ENCODE measurements around the gene FAM210B. TPM values are rescaled to one million over a fixed set of nuclear protein-coding genes. Genes with fewer than 3 reads are reported as not detected.
"Not testable (repeated sequence)": the region's sequence is repeated elsewhere in the genome, so short reads cannot be mapped to it uniquely, and the experiment has no call there.

The FAM210B gene
- total and polyA plus RNA-seq, 9 donors = 61.5 to 148 (median 120) TPM

DNA sequence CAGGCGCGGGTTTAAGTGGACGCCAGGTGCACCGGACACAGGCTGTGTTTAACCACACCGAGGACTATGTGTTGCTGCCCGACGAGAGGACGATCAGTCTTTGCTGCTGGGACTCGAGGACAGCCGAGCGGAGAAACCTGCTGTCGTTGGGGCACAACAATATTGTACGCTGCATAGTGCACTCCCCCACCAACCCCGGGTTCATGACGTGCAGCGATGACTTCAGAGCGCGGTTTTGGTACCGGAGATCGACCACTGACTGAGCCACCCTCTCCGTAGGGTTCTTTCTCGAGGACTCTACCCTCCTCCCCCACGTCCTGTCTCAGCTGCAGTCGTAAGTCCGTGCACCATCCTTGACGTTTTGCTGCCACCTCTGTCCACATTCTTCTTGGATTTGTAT, 44.7 kb downstream of the FAM210B start:
- no peaks in the 10 kb centered on the region for H3K4me1 ChIP-seq (ENCODE audit: insufficient read depth)
- H3K27ac ChIP-seq = no peak overlapping the region
- H3K27me3 ChIP-seq = no peaks in the 10 kb centered on the region
- no peak overlapping the region for H3K4me3 ChIP-seq
- no peak for TF ChIP-seq EP300 (IDR thresholded peaks at IDR 0.05)
- intact Hi-C loops (cut with DNase I) = no loop called here
- H3K9me3 ChIP-seq = no peaks in the 10 kb centered on the region
- no peaks in the 10 kb centered on the region for H3K36me3 ChIP-seq
- DNase-seq = no peak
- 83 to 90% (median 88%) methylated on average over 26 of the region's 26 CpGs for WGBS, 3 donors

- H3K4me1 ChIP-seq (ENCODE audit: insufficient read depth); H3K9me3 ChIP-seq; intact Hi-C loops (cut with DNase I); H3K27ac ChIP-seq; H3K4me3 ChIP-seq; DNase-seq; H3K27me3 ChIP-seq; H3K36me3 ChIP-seq: not testable (repeated sequence)
- WGBS, 3 donors = 92 to 97% (median 95%) methylated on average over 12 of the region's 12 CpGs
Observed at GRCh38 chr20:56405356-56405755, 46.6 kb downstream of the FAM210B start.

GRCh38 chr20:56406910-56407309, 48.1 kb downstream of the FAM210B start:
- no peak for DNase-seq
- Histone ChIP-seq H3K27ac (no peak overlapping the region), H3K9me3 (no peaks in the 10 kb centered on the region), H3K4me3 (no peak overlapping the region), H3K27me3 (no peaks in the 10 kb centered on the region), H3K36me3 (no peaks in the 10 kb centered on the region), H3K4me1 (ENCODE audit: insufficient read depth) (peaks cover 16% of the 10 kb centered on the region)
- intact Hi-C loops (cut with DNase I) = no loop called here
- 83 to 91% (median 89%) methylated on average over 3 of the region's 3 CpGs for WGBS, 3 donors
- TF ChIP-seq EP300 (IDR thresholded peaks at IDR 0.05) (no peak), POLR2A (IDR thresholded peaks at IDR 0.05) (no peak)
- TF ChIP-seq, protein P1, sequence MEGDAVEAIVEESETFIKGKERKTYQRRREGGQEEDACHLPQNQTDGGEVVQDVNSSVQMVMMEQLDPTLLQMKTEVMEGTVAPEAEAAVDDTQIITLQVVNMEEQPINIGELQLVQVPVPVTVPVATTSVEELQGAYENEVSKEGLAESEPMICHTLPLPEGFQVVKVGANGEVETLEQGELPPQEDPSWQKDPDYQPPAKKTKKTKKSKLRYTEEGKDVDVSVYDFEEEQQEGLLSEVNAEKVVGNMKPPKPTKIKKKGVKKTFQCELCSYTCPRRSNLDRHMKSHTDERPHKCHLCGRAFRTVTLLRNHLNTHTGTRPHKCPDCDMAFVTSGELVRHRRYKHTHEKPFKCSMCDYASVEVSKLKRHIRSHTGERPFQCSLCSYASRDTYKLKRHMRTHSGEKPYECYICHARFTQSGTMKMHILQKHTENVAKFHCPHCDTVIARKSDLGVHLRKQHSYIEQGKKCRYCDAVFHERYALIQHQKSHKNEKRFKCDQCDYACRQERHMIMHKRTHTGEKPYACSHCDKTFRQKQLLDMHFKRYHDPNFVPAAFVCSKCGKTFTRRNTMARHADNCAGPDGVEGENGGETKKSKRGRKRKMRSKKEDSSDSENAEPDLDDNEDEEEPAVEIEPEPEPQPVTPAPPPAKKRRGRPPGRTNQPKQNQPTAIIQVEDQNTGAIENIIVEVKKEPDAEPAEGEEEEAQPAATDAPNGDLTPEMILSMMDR (IDR thresholded peaks at IDR 0.05) = no peak

GRCh38 chr20:56409521-56409920, 50.7 kb downstream of the FAM210B start:
- Histone ChIP-seq H3K4me3 (no peak overlapping the region), H3K27ac (peak overlapping the region; percentile 23 to 67), H3K27me3 (no peaks in the 10 kb centered on the region), H3K4me1 (ENCODE audit: insufficient read depth) (peaks cover 20% of the 10 kb centered on the region), H3K9me3 (no peaks in the 10 kb centered on the region), H3K36me3 (no peaks in the 10 kb centered on the region)
- intact Hi-C loops (cut with DNase I) = no loop called here
- TF ChIP-seq POLR2A (IDR thresholded peaks at IDR 0.05) (no peak), EP300 (IDR thresholded peaks at IDR 0.05) (peak; percentile 51)
- TF ChIP-seq, protein P1 (IDR thresholded peaks at IDR 0.05) = no peak
- DNase-seq = peak in 1 of 5 donors; percentile 61
- 26 to 32% (median 30%) methylated on average over 5 of the region's 5 CpGs for WGBS, 3 donors

GRCh38 chr20:56409956-56410355, 51.2 kb downstream of the FAM210B start:
- no peak overlapping the region for H3K4me3 ChIP-seq
- H3K27ac ChIP-seq = peak overlapping the region in 1 of 2 donors; percentile 67
- H3K4me1 ChIP-seq (ENCODE audit: insufficient read depth) = peaks cover 20% of the 10 kb centered on the region
- 6 to 35% (median 7%) methylated on average over 1 of the region's 1 CpG for WGBS, 3 donors
- intact Hi-C loops (cut with DNase I) = no loop called here
- H3K9me3 ChIP-seq = no peaks in the 10 kb centered on the region
- H3K36me3 ChIP-seq = no peaks in the 10 kb centered on the region
- peak in 2 of 5 donors; percentile 28 to 57 for DNase-seq
- TF ChIP-seq, protein P1 (IDR thresholded peaks at IDR 0.05) = no peak
- no peaks in the 10 kb centered on the region for H3K27me3 ChIP-seq

- H3K27me3 ChIP-seq; H3K9me3 ChIP-seq; H3K36me3 ChIP-seq; DNase-seq; H3K4me3 ChIP-seq; intact Hi-C loops (cut with DNase I): not testable (repeated sequence)
- WGBS, 3 donors = 85 to 91% (median 88%) methylated on average over 7 of the region's 7 CpGs
- peak overlapping the region; percentile 44 to 71 for H3K27ac ChIP-seq
- H3K4me1 ChIP-seq (ENCODE audit: insufficient read depth) = peaks cover 20% of the 10 kb centered on the region
Observed at GRCh38 chr20:56411287-56411686, 52.5 kb downstream of the FAM210B start.

Data from ovary (tissue), 9 donors.